ENCODE measurements around the gene SELENOK.
"Not testable (repeated sequence)": the region's sequence is repeated elsewhere in the genome, so short reads cannot be mapped to it uniquely, and the experiment has no call there.

The SELENOK gene

DNA sequence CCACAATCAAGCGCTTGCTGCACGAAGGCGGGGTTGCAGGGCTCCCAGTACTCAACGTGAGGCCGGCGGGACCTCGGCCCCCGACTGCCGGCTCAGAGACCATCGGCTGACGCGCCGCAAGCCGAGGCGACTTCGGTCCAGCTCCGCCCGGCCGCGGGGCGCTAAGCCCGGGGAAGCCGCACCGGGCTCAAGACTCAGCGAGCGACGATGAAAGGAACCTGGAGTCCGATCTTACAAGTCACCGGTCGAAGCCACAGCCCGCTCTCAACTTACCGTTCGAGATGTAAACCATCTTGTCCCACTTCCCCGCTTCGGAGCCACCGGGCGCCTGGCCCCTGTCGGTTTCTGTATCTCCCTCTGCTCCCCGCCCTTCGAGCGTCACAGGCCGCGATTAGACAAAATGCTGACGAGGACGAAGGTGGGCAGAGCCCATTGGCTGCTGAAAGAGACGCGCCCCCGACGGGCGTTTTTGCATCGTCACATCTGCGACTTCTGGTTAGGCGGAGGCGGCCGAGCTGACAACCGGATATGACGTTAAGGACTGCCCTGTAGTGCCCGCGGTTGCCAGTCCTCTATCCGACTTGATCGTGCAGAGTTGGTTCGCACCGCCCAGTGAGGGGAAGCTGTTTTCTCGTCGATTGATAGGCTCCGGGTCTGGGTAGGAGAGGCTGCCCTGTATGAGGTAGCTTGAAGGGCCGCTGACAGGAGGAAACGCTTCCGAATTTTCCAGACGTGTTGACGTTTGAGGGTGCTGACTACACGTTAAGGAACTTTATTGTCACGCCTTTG lies at the start of gene SELENOK:
Gene SELENOK (minus strand): TSS at position 363 of the 789 bp plus-strand sequence.
- peak; percentile 97 for DNase-seq (ENCODE audit: low spot score)

DNA sequence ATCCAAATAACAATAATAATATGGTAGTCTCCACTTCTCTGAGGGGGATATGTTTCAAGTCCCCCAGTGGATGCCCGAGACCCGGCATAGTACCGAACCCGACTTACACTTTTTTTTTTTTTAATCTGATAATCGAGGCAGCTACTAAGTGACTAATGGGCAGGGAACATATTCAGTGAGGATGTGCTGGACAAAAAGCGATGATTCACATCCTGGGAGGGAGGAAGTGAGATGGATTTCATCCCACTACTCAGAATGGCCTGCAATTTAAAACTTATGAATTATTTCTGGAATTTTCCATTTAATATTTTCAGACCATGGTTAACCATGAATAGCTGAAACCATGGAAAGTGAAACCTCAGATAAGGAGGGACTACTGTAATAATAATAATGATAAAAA lies 49.5 kb upstream of the SELENOK start:
- no peak for DNase-seq (ENCODE audit: low spot score)

DNA sequence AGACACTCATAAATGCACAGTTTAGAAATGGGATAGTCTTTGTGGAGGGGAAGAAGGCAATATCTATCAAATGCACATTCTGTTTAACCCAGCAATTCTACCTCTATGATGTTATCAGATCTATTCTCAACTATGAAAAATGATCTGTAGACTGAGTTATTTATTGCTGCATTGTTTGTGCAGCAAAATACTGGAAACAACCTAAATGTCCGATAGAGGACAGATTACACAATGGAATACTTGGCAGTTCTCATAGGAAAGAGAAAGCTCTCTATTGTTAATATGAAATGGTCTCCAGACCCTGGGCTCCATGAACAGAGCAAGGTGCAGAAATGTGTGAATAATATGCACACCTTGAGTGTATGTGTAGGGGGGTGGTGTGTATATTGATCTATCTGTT lies 49.0 kb upstream of the SELENOK start:
- no peak for DNase-seq (ENCODE audit: low spot score)

DNA sequence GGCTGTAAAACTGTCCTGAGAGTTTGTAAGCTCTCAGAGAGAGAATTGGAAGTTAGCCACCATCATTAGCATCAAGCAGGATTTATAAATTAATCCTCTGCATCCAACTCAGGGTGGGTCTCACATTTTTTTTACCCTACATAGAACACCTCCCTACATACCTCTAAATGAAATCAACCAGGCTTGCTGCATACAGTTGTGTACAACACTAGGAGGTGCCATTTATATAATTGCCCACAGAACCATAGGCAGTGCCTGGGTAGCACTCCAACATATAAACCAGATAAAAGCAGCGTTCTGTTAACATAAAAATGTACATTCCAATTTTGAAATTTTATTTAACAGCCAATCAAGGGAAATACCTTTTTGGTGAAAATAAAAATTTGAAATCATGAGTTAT lies 48.2 kb upstream of the SELENOK start:
- no peak for DNase-seq (ENCODE audit: low spot score)

DNA sequence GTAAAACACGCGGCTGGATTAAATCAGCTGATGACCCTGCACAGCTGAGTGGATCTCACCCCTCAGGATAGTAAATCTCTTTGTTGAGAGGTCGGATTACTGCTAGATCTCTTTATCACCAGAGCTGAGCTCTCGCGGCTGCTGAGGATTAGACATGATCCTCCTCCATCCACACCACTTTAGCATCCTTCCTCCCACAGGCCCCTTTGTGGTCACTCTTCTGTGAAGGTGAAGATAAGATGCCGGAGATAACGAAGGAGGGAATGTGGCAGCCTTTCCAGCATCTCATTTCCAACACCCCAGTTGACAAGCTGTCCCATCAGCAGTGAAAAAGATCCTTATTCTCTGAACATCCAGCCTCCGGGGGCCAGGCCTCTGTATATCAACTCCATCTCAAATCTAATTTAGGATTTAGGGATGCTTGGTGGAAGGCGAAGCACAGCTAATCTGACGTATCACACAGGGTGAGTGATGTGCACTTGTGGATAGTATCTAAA lies 47.5 kb upstream of the SELENOK start:
- no peak for DNase-seq (ENCODE audit: low spot score)

DNA sequence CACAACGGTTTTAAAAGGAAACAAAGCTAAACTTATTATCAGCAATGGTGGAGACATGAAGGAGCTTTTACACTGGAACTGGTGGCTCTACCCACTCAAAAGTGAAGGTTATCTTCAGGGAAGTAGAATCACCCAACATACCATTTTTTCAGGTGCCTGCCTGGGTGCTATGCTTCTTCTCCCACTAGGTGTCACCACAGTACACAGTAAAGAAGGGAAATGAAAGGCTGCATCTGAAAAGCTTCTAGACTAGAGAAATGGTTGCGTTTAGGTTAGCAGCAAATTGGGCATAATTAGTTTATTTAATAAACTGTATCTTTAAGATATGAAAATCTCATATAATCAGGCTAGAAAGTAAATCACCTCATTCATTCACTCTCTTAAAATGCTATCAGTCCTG lies 47.0 kb upstream of the SELENOK start:
- DNase-seq (ENCODE audit: low spot score): peak; percentile 55

DNA sequence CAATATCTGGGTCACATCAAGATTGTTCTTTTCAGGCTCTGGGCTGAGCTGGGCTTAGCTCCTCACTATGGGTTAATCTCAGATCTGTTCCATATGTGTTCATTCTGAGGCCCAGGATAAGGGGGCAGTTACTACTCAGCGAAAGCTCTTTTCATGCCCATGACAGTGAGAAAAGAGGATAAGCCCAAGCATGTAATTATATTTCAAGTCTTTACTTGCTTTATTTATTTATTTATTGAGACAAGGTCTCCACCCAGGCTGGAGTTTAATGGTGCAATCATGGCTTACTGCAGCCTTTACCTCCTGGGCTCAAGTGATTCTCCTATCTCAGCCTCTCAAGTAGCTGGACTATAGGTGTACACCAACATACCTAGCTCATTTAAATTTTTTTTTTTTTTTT lies 44.7 kb upstream of the SELENOK start:
- no peak for DNase-seq (ENCODE audit: low spot score)

DNA sequence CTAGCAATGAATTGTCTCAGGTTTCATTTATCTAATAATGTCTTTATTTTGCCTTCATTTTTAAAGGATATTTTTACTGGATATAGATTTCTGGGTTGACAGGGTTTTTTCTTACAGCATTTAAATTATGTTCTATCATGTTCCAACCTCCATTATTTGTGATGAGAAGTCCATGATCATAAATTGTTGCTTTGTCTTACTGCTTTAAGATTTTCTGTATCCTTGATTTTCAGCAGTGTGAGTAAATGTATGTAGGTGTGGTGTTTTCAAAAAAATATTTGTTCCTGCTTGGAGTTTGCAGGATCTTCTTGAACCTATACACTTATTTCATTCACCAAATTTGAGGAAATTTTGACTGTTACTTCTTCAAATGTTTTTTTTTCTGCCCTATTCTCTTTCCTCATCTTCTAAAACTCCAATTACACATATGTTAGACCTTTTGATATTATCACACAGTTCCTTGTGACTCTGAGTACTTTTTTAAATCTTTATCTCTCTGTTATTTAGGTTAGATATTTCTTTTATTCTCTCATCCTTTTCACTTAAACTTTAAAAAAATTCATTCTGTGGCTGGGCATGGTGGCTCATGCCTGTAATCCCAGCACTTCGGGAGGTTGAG lies 43.7 kb upstream of the SELENOK start:
- DNase-seq (ENCODE audit: low spot score): no peak

DNA sequence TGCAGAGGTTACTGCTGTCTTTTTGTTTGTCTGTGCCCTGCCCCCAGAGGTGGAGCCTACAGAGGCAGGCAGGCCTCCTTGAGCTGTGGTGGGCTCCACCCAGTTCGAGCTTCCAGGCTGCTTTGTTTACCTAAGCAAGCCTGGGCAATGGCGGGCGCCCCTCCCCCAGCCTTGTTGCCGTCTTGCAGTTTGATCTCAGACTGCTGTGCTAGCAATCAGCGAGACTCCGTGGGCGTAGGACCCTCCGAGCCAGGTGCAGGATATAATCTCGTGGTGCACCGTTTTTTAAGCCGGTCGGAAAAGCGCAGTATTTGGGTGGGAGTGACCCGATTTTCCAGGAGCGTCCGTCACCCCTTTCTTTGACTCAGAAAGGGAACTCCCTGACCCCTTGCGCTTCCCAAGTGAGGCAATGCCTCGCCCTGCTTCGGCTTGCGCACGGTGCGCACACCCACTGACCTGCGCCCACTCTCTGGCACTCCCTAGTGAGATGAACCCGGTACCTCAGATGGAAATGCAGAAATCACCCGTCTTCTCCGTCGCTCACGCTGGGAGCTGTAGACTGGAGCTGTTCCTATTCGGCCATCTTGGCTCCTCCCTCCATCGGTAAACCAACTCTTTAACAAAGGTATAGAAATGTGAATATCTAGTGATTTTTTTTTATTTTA lies 35.7 kb upstream of the SELENOK start:
- not testable (repeated sequence) for DNase-seq (ENCODE audit: low spot score)

DNA sequence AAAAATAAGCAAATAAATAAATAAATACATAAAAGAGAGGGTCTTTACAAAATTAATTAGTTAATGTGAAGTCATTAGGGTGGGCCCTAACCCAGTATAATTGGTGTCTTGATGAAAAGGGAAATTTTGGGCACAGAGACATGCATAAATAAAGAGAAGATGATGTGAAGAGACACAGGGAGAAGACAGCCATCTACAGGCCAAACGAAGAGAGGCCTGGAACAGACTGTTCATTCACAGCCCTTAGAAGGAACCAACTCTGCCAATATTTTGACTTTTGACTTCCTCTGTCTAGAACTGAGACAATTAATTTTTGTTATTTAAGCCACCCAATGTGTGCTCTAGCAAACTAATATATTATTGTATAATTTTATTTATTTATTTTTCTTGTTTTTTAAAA lies 29.6 kb upstream of the SELENOK start:
- peak; percentile 19 for DNase-seq (ENCODE audit: low spot score)

DNA sequence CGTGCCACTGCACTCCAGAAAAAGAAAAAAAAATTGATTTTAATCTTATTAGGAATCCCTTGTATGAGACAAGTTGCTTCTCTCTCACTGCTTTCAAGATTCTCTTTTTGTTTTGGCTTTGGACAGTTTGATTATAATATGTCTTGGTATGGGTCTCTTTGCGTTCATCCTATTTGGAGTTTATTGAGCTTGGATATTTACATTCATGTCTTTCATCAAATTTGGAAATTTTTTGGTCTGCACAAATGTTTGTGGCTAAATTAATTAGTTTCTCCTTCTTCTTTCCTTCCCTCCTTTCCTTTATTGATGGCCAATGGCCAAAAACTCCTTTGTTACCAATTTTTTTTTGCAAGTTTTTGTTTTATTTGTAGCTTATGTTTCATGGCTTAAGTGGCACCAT lies 28.1 kb upstream of the SELENOK start:
- no peak for DNase-seq (ENCODE audit: low spot score)

DNA sequence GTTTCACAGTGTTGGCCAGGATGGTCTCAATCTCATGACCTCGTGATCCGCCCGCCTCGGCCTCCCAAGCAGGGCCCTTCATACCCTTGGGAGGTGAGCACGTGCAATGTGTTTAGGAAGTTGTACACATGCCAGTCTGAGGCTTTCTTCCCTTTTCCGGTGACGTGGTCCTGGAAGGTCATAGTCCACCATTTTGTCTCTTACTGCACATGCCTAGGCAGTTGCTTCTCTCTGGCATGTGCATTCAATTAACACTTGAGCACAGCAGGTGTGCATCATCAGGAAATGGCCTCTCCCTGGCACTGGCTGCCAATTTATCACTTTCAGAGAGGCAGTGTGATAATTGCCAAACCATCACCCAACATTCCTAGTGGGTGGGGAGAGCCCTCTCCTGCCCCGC lies 21.7 kb upstream of the SELENOK start:
- DNase-seq (ENCODE audit: low spot score): no peak

DNA sequence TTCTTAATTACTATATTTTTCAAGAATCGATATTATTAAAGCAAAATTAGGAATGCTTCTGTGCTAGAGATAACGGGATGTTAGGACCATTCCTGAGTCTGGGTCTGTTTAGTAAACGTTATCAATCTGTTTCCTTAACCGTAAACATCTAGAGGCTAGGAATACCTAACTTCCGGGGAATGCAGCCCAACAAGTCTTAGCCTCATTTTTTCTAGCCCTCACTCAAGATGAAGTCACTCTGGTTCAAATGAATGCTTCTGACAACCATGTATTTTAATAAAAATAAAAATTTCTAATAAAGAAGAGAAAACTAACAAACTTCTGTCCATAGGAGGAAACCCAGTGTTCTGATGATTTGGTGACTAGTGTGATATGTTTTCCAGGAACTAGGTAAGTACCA lies 11.1 kb upstream of the SELENOK start:
- DNase-seq (ENCODE audit: low spot score): no peak

DNA sequence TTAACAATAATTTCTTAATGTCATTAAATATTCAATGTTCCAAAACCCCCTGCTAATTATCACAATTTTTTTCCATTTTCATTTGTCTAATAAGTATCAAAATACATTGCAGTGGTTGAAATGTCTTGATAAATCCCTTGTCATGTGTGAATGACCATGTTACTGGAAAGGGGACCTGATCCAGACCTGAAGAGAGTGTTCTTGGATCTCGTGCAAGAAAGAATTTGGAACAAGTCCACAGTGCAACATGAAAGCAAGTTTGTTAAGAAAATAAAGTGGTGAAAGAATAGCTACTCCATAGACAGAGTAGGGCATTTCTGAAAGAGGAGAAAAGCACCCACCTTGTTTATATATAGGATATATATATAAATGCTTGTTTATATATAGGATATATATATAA lies 10.4 kb upstream of the SELENOK start:
- DNase-seq (ENCODE audit: low spot score): no peak

DNA sequence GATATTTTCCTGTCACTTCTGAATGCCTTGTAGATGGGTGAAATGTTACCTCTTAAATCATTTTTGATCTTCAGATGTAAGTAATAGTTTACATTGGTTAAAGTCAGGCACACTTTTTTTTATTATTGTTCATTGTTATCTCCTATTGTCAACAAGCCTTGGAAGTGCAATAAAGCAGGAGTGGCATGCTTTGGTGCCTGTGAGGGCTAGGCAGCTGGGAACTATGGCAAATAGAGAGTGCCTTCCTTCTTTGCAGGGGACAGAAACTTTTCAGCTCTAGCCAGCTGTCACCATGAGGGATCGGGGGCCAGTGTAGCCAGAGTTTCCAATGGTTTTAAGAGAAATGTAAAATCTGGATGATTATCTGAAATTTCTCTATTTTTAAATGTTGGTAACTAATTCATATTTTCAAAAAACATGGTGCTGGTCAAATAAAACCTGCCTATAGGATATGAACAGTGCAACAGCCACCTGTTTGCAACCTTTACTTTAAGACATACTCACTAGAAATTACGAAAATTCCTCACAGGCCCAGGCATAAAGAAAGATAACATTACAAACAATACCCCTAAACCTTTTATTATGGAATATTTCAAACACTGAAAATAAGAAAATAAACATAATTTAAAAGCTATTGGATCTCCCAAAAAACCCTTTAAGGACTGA lies 9.1 kb upstream of the SELENOK start:
- DNase-seq (ENCODE audit: low spot score): no peak

DNA sequence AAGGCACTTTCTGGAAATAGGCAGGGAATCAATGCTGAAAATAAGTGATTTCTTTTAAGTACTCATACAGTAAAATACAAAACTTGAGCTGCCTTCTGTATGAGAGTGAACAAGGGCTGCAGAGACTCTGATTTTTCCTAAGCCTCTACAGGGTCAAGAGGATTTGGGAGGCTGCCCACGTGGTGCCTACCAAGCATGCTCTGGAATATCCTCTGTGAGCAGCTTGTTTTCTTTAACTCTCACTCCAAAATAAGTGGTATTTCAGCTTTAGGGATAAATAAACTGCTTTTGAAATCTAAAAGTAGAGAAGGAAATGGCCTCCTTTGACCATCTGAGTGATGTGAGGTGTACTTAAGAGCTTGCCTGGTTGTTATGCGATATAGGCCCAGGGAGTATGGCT lies 8.1 kb upstream of the SELENOK start:
- DNase-seq (ENCODE audit: low spot score): no peak

DNA sequence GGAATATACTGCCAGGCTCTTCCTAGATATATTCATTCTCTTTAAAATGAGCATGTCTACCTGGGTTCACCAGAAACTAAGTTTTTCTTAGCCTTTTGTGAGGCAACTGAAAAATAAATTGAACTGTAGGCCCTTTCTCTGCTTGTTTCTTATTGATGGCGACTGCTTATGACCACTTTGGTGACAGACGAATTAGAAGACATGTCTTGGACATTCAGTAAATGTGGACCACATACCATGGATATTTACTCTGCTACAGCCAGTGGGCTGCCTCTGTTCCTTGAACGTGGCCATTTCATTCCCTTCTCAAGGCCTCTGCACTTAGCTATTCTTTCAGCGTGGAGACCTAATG lies 603 bp upstream of the SELENOK start:
- no peak for DNase-seq (ENCODE audit: low spot score)

DNA sequence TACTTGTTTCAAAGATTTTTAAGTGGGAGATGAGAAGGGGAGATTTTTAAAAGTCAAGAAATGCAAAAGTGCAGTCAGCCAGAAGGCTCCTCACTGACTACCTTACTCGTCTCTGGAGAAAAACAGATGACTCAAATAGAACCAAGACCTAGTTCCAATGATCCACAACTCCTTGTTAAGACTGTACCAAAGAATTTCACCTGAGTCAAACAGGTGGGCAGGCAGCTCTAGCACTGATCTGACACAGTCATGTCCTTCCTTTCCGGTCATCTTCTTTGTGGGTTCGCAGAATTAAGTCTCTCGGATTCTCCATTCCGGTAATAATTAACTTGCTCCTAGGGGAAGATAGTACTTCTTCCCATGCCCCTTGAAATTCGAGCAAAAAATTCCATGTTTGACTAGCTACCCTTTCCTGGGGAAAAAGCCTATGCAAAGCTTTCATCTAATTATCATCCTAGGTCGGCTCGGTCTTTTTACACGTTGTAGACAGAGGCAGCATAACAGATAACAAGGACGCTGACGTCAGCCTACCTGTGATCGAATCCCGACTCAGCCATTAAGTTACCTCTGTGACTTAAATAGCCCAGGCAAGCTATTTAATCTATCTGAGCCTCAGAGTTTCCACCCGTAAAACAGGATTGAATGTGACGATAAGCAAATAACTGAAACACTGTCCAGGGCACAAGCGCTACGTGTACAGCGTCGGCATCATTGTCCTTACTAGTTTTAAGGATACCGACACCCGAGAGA lies 758 bp downstream of the SELENOK start:
- peak; percentile 53 for DNase-seq (ENCODE audit: low spot score)

DNA sequence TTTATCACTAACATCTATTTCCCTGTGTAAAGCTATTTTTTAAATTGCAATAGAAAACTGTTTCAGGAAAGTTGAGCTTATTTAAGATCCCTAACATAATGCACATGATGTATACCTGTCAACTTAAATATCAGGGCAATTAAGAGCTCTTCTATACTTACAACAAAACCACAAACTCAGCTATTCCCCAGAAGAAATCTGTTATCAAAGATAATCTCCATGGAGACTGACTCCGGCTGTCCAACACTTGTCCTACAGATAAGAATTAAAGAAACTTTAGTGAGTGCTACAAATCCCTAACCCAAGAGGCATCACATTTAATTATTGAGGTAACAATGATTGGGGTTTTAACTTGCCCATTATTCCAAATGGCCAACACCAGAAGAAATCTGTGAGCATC lies 3.4 kb downstream of the SELENOK start:
- DNase-seq (ENCODE audit: low spot score): no peak

DNA sequence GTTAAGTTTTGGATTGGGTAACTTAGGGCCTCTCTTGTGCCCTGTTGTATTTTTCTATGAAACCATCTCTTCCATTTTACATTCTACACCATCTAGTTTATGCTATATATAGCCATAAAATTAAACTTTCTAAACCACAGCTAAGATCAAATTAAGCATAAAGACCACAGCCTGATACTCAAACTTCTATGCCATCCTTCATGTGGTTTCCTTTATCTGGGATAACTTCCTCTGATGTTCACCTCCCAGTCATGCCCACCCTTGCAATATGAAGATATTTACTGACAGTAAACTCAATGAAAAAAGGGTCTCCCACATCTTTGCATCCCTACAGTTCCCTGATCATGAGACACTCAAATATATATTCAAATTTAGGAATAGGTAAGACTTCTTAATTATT lies 4.2 kb downstream of the SELENOK start:
- DNase-seq (ENCODE audit: low spot score): no peak

DNA sequence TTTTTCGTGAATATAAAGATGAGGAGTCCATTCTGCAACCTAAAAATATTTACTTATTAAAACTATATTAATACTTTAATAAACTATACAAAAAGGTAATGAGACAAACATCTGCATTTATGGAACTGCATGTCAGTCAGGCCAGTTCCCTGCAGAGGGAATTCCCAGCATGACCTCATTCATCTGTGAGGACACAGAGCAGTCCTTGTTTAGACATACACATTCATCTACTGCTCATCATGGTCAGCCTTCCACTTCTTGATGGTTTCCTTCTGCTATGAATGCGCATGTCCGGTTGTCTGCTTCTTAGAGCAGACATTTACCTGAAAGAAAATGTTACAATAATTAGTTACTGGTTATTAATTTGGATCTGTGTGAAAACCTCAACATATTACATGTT lies 6.4 kb downstream of the SELENOK start:
- DNase-seq (ENCODE audit: low spot score): no peak

DNA sequence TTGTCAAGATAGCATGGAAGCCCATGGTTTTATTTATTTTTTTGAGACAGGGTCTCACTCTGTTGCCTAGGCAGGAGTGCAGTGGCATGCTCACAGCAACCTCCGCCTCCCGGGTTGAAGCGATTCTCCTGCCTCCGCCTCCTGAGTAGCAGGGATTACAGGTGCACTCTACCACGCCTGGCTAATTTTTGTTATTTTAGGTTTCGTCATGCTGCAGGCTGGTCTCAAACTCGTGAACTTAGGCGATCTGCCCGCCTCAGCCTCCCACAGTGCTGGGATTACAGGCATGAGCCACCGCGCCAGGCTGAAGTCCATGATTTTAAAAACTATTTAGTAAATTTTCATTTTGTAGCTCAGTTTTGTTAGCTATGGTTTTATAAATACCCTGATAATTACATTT lies 7.0 kb downstream of the SELENOK start:
- no peak for DNase-seq (ENCODE audit: low spot score)
